Activated CD4-positive, alpha-beta T cell treated with anti-CD3 and anti-CD28 coated beads, Interleukin-2, amount 50 U/mL, for 4 hours (primary cell): ENCODE results near the gene GIPC3.

ENCODE experiments used
- DNase-seq, 2 experiments: peaks; one replicate each; pipeline ENCODE4 v3.0.0-alpha.2; 2020

The GIPC3 gene

GRCh38 chr19:3641515-3642269, 56.4 kb downstream of the GIPC3 start:
- no peak for DNase-seq

GRCh38 chr19:3642296-3642695, 57.0 kb downstream of the GIPC3 start:
- no peak for DNase-seq
